Skeletal muscle tissue (tissue), 4 donors: ENCODE results near the gene ENAH. TPM values are rescaled to one million over a fixed set of nuclear protein-coding genes. Genes with fewer than 3 reads are reported as not detected.
"Not testable (repeated sequence)": the region's sequence is repeated elsewhere in the genome, so short reads cannot be mapped to it uniquely, and the experiment has no call there.

Source experiments
- H3K27ac ChIP-seq: one replicate; pipeline ENCODE4 v1.7.0; 2013; ENCODE audit warnings: mild to moderate bottlenecking, low read depth, low read length, inconsistent platforms
- H3K27me3 ChIP-seq, 3 donors: one replicate each; pipeline ENCODE4 v1.7.0; 2013; ENCODE audit warnings: low read length in 3 of 3; ENCODE audit not compliant: control insufficient read depth in 3 of 3, insufficient read depth in 3 of 3
- H3K36me3 ChIP-seq, 3 donors: one replicate each; pipeline ENCODE4 v1.7.0; 2013; ENCODE audit warnings: low read length in 3 of 3; ENCODE audit not compliant: control insufficient read depth in 3 of 3, insufficient read depth in 3 of 3
- H3K4me1 ChIP-seq, 3 donors: one replicate each; pipeline ENCODE4 v1.7.0; 2013; ENCODE audit warnings: low read length in 3 of 3, mild to moderate bottlenecking in 3 of 3; ENCODE audit not compliant: control insufficient read depth in 3 of 3, insufficient read depth in 3 of 3
- H3K4me3 ChIP-seq, 3 donors: one replicate each; pipeline ENCODE4 v1.7.0; 2013; ENCODE audit warnings: low read length in 3 of 3
- H3K9ac ChIP-seq, 3 donors: one replicate each; pipeline ENCODE4 v1.7.0; 2013; ENCODE audit warnings: low read length in 3 of 3, mild to moderate bottlenecking in 3 of 3, moderate library complexity in 2 of 3, low read depth in 1 of 3
- H3K9me3 ChIP-seq, 3 donors: one replicate each; pipeline ENCODE4 v1.7.0; 2013; ENCODE audit warnings: low read length in 3 of 3; ENCODE audit not compliant: control insufficient read depth in 3 of 3
- total RNA-seq: library from RNA; depleted of rRNA; stranded (reverse); fragments of >200 nt; gene quantifications from one replicate; pipeline ENCODE4 v1.2.3, GENCODE V29; 2014
- donor health status: Osteomylitis.

The ENAH gene
- total RNA-seq, 1 donor from 2014 or later, result 38.6 TPM

DNA sequence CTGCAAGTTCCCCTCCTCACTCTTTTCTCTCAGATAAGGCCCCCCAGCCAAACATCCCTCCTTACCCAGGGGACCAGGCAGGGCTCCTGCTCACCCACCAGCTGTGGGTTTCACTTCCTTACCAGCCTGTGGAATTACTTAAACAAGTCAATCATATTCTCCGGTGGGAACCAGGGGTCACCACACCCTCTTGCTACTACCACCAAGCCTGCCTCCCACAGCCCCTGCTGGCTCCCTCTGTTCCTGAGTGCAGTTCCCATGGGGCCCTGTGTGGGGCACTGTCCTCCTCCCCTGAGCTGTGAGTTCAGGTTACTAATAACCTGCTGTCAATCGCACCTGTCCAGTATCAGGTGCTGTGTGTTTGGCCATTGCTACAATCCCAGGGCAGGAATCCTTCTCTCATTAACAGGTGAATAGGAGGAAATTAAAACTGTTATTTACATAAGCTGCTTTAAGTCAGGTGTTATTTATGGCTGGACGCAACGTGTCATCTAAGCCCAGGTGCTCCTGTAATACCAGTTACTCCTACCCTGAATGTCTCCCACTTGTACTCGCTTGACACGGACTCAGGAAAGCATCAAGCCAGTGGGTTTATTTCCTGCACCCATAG lies 172.0 kb downstream of the ENAH start:
- H3K4me3 ChIP-seq, result no peak overlapping the region
- no peaks in the 10 kb centered on the region for H3K36me3 ChIP-seq
- H3K4me1 ChIP-seq, result peaks cover 0 to 5% (median 5%) of the 10 kb centered on the region in 3 donors
- H3K9me3 ChIP-seq, result no peaks in the 10 kb centered on the region
- H3K27me3 ChIP-seq, result peaks cover 0 to 6% (median 0%) of the 10 kb centered on the region in 3 donors
- no peak overlapping the region for H3K9ac ChIP-seq
- no peak overlapping the region for H3K27ac ChIP-seq

DNA sequence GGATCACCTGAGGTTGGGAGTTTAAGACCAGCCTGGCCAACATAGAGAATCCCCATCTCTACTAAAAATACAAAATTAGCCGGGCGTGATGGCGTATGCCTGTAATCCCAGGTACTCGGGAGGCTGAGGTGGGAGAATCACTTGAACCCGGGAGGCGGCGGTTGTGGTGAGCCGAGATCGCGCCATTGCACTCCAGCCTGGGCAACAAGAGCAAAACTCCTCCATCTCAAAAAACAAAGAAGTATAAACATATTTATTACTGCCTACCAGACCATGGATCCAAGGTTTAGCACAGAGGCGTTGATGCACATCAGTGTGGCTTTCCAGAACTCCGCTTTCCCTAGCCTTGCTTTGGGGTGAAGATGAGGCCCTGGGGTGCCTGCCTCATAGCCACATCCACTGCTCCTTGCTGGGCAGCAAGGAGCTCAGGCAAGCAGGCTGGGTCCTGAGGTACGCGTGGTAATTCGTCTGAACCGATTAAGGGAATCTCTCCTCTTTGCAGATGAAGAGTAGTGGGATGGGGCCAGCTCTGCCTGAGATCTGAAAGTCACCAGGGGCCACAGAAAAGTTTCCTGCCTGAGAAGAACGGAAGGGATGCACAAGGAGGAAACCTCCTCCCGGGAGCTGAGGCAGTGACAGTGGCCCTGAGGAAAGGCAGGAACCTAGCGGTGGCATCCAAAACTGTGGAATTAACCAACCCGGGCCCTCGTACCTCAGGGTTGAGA lies 172.8 kb downstream of the ENAH start:
- no peak overlapping the region for H3K4me3 ChIP-seq
- no peak overlapping the region for H3K27ac ChIP-seq
- H3K36me3 ChIP-seq, result no peaks in the 10 kb centered on the region
- no peak overlapping the region for H3K9ac ChIP-seq
- H3K9me3 ChIP-seq, result no peaks in the 10 kb centered on the region
- H3K27me3 ChIP-seq, result peaks cover 0 to 6% (median 0%) of the 10 kb centered on the region in 3 donors
- H3K4me1 ChIP-seq, result peaks cover 2 to 8% (median 7%) of the 10 kb centered on the region in 3 donors

GRCh38 chr1:225479341-225479740 lies 173.6 kb downstream of the ENAH start:
- no peaks in the 10 kb centered on the region for H3K36me3 ChIP-seq
- peaks cover 6 to 13% (median 12%) of the 10 kb centered on the region in 3 donors for H3K4me1 ChIP-seq
- no peak overlapping the region for H3K27ac ChIP-seq
- H3K4me3 ChIP-seq, result no peak overlapping the region
- peaks cover 0 to 5% (median 0%) of the 10 kb centered on the region in 3 donors for H3K27me3 ChIP-seq
- H3K9ac ChIP-seq, result no peak overlapping the region
- no peaks in the 10 kb centered on the region for H3K9me3 ChIP-seq

- no peaks in the 10 kb centered on the region for H3K9me3 ChIP-seq
- no peaks in the 10 kb centered on the region for H3K36me3 ChIP-seq
- no peak overlapping the region for H3K4me3 ChIP-seq
- H3K9ac ChIP-seq, result no peak overlapping the region
- no peaks in the 10 kb centered on the region for H3K27me3 ChIP-seq
- H3K27ac ChIP-seq, result no peak overlapping the region
- H3K4me1 ChIP-seq, result peaks cover 6 to 9% (median 9%) of the 10 kb centered on the region in 3 donors
Measured at GRCh38 chr1:225477296-225477911, 175.5 kb downstream of the ENAH start.

DNA sequence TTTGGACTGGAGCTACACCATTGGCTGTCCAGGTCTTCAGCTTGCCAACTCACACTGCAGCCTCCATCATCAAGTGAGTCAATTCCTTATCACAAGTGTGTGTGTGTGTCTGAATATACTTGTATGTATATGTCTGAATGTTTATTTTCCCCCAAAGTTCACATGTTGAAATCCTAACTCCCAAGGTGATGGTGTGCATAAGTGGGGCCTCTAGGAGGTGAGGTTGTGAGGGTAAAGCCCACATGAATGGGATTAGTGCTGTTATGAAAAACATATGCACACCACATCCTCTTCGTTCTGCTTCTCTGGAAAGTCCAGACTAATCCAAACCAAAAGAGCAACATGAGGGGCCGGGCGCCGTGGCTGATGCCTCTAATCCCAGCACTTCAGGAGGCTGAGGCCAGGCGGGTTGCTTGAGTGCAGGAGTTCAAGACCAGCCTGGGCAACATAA lies 176.4 kb downstream of the ENAH start:
- H3K9ac ChIP-seq, result no peak overlapping the region
- no peaks in the 10 kb centered on the region for H3K27me3 ChIP-seq
- peaks cover 6 to 9% (median 7%) of the 10 kb centered on the region in 3 donors for H3K4me1 ChIP-seq
- H3K27ac ChIP-seq, result no peak overlapping the region
- H3K9me3 ChIP-seq, result no peaks in the 10 kb centered on the region
- H3K4me3 ChIP-seq, result no peak overlapping the region
- H3K36me3 ChIP-seq, result no peaks in the 10 kb centered on the region

DNA sequence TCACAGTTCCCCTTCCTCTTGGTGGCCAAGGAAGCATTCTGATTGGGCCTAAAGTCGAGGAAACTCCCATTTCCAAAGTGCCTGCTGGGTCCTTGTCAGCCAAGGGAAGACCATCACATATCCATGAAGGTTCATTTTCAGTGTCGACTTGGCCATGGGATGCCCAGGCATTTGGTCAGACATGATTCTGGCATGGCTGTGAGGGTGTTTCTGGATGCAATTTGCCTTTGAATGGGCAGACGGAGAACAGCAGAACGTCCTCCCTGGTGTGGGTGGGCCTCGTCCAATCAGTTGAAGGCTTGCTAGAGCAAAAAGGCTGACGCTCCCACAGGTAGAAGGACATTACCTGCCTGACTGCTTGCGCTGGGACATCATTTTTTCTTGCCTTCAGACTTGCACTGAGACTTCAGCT lies 176.8 kb downstream of the ENAH start:
- Histone ChIP-seq H3K4me1 (peaks cover 6 to 9% (median 7%) of the 10 kb centered on the region in 3 donors), H3K36me3 (no peaks in the 10 kb centered on the region), H3K27me3 (no peaks in the 10 kb centered on the region), H3K4me3 (no peak overlapping the region), H3K9ac (no peak overlapping the region), H3K27ac (no peak overlapping the region), H3K9me3 (no peaks in the 10 kb centered on the region)

- H3K36me3 ChIP-seq, result no peaks in the 10 kb centered on the region
- H3K4me1 ChIP-seq, result peaks cover 7 to 9% (median 8%) of the 10 kb centered on the region in 3 donors
- H3K4me3 ChIP-seq, result peak overlapping the region; percentile 49 to 69 (median 68)
- H3K9ac ChIP-seq, result peak overlapping the region in 2 of 3 donors; percentile 59 to 72
- no peaks in the 10 kb centered on the region for H3K27me3 ChIP-seq
- no peaks in the 10 kb centered on the region for H3K9me3 ChIP-seq
- no peak overlapping the region for H3K27ac ChIP-seq
Measured at GRCh38 chr1:225474986-225475820, 177.7 kb downstream of the ENAH start.

- peak overlapping the region in 1 of 3 donors; percentile 50 for H3K9ac ChIP-seq
- no peak overlapping the region for H3K4me3 ChIP-seq
- H3K9me3 ChIP-seq, result no peaks in the 10 kb centered on the region
- no peaks in the 10 kb centered on the region for H3K36me3 ChIP-seq
- no peaks in the 10 kb centered on the region for H3K27me3 ChIP-seq
- H3K4me1 ChIP-seq, result peaks cover 7 to 9% (median 8%) of the 10 kb centered on the region in 3 donors
- H3K27ac ChIP-seq, result no peak overlapping the region
Measured at GRCh38 chr1:225474439-225474985, 178.4 kb downstream of the ENAH start.

DNA sequence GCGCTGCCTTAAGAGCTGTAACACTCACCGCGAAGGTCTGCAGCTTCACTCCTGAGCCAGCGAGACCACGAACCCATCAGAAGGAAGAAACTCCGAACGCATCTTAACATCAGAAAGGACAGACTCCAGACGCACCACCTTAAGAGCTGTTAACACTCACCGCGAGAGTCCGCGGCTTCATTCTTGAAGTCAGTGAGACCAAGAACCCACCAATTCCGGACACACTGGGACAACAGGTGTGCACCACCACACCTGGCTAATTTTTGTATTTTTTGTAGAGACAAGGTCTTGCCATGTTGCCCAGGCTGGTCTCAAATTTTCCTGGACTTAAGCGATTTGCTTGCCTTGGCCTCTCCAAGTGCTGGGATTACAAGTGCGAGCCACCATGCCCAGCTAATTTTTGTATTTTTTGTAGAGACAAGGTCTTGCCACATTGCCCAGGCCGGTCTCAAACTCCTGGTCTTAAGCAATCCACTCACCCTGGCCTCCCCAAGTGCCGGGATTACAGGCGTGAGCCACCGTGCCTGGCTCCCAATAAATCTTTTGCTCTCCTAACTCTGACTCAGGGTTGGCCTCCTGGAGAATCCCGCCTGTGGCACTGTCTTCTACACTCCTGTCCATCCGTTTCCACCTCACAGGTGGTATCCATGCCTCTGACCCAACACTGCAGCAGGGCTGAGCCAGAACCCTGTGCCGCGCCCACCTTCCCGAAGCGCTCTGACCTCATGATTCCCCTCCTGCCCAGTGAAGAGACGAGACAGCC lies 179.1 kb downstream of the ENAH start:
- H3K9me3 ChIP-seq, H3K36me3 ChIP-seq, H3K27me3 ChIP-seq, H3K4me1 ChIP-seq, H3K27ac ChIP-seq, H3K4me3 ChIP-seq: not testable (repeated sequence)
- H3K9ac ChIP-seq, result peak overlapping the region in 1 of 3 donors; percentile 3
